Testis (tissue), 3 donors: ENCODE measurements around the gene ATP5F1E. TPM values are rescaled to one million over a fixed set of nuclear protein-coding genes. Genes with fewer than 3 reads are reported as not detected.

Experiments
- polyA plus RNA-seq: library from polyadenylated mRNA; stranded (reverse); fragments of 350-450 nt; fragmentation: Illumina TruSeq; extraction: RNeasy Lipid Tissue Mini Kit (QIAGEN cat#74804); gene quantifications from one replicate; pipeline ENCODE4 v1.2.3, GENCODE V29; 2014; ENCODE audit warnings: low read depth, low replicate concordance; ENCODE audit not compliant: insufficient read depth
- total RNA-seq, 2 donors: library from RNA; depleted of rRNA; stranded (reverse); fragments of >200 nt; gene quantifications; one replicate each; pipeline ENCODE4 v1.2.3, GENCODE V29; 2016

The ATP5F1E gene
- total and polyA plus RNA-seq, 3 donors from 2014 or later, result 24.6 to 76.0 (median 25.5) TPM

Other genes starting within 250 kb of the ATP5F1E start
- gene GNAS-AS1, start 181.4 kb downstream of the ATP5F1E start, total RNA-seq, result 1 to 10 TPM; 3.5 to 4.4 TPM
- gene GNAS-AS1, start 181.4 kb downstream of the ATP5F1E start, polyA plus RNA-seq, result 1.1 TPM
- 100 to 1,000 TPM; 880 to 885 TPM for gene GNAS, start 179.6 kb downstream of the ATP5F1E start, total RNA-seq
- gene GNAS, start 179.6 kb downstream of the ATP5F1E start, polyA plus RNA-seq, result 716 TPM
- gene NELFCD, start 51.1 kb downstream of the ATP5F1E start, total RNA-seq, result 100 to 1,000 TPM; 103 to 123 TPM
- 105 TPM for gene NELFCD, start 51.1 kb downstream of the ATP5F1E start, polyA plus RNA-seq
- 10 to 100 TPM; 49.4 to 77.4 TPM for gene CTSZ, start 25.1 kb downstream of the ATP5F1E start, total RNA-seq
- 120 TPM for gene CTSZ, start 25.1 kb downstream of the ATP5F1E start, polyA plus RNA-seq
- gene TUBB1, start 12.9 kb downstream of the ATP5F1E start, total RNA-seq, result under 1 TPM; 0.25 to 0.55 TPM
- 1.3 TPM for gene TUBB1, start 12.9 kb downstream of the ATP5F1E start, polyA plus RNA-seq
- 10 to 100 TPM; 29.1 to 35.3 TPM for gene PRELID3B, start 10.5 kb upstream of the ATP5F1E start, total RNA-seq
- 54.3 TPM for gene PRELID3B, start 10.5 kb upstream of the ATP5F1E start, polyA plus RNA-seq
- 1 to 10 TPM; 4.0 to 4.8 TPM for gene ZNF831, start 131.5 kb upstream of the ATP5F1E start, total RNA-seq
- 0.99 TPM for gene ZNF831, start 131.5 kb upstream of the ATP5F1E start, polyA plus RNA-seq